ENCODE results near the gene C1QTNF1. TPM values are rescaled to one million over a fixed set of nuclear protein-coding genes. Genes with fewer than 3 reads are reported as not detected.

The C1QTNF1 gene
- total RNA-seq, 1 donor from 2014 or later: 9.4 TPM

GRCh38 chr17:79091226-79091670 lies 67.3 kb downstream of the C1QTNF1 start:
- no peak for TF ChIP-seq CTCF (conservative IDR thresholded peaks at IDR 0.05)
- peaks cover 9% of the 10 kb centered on the region for H3K4me1 Mint-ChIP-seq (ENCODE audit: unreplicated experiment)
- no peak overlapping the region for H3K27ac Mint-ChIP-seq
- no peak overlapping the region for H3K4me3 Mint-ChIP-seq
- H3K9me3 Mint-ChIP-seq: no peaks in the 10 kb centered on the region
- no peak for DNase-seq (ENCODE audit: extremely low spot score, unreplicated experiment)
- H3K27me3 Mint-ChIP-seq: peaks cover 7% of the 10 kb centered on the region
- H3K36me3 Mint-ChIP-seq: no peaks in the 10 kb centered on the region

- TF ChIP-seq CTCF (conservative IDR thresholded peaks at IDR 0.05): no peak
- no peak overlapping the region for H3K4me3 Mint-ChIP-seq
- no peak overlapping the region for H3K27ac Mint-ChIP-seq
- H3K27me3 Mint-ChIP-seq: peaks cover 7% of the 10 kb centered on the region
- H3K9me3 Mint-ChIP-seq: no peaks in the 10 kb centered on the region
- no peaks in the 10 kb centered on the region for H3K36me3 Mint-ChIP-seq
- peaks cover 9% of the 10 kb centered on the region for H3K4me1 Mint-ChIP-seq (ENCODE audit: unreplicated experiment)
- DNase-seq (ENCODE audit: extremely low spot score, unreplicated experiment): no peak
Measured at GRCh38 chr17:79092567-79092966, 68.6 kb downstream of the C1QTNF1 start.

DNA sequence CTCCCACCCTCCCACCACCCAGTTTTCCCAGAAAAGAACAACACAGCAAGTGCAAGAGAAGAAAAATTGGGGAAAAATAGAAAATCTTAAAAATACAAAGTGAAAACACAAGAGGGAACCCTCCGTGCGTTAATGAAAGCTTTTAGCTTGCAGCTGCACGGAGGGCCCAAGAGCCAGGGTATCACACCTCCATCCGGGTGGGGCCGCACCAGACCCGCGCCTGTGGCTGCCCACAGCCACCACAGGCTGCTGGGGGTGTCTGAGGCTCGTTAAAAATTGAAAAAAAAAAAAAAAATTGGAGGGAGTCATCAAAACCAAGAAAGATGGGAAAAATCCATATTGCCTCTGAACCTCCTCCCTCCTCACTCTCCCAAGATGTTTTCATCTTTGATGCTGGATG lies 69.3 kb downstream of the C1QTNF1 start:
- no peak overlapping the region for H3K4me3 Mint-ChIP-seq
- H3K4me1 Mint-ChIP-seq (ENCODE audit: unreplicated experiment): peaks cover 9% of the 10 kb centered on the region
- no peak overlapping the region for H3K27ac Mint-ChIP-seq
- no peaks in the 10 kb centered on the region for H3K9me3 Mint-ChIP-seq
- peaks cover 14% of the 10 kb centered on the region for H3K27me3 Mint-ChIP-seq
- no peak for TF ChIP-seq CTCF (conservative IDR thresholded peaks at IDR 0.05)
- no peaks in the 10 kb centered on the region for H3K36me3 Mint-ChIP-seq
- DNase-seq (ENCODE audit: extremely low spot score, unreplicated experiment): no peak

GRCh38 chr17:79094261-79094660 lies 70.3 kb downstream of the C1QTNF1 start:
- Mint-ChIP-seq H3K9me3 (no peaks in the 10 kb centered on the region), H3K36me3 (no peaks in the 10 kb centered on the region)

DNA sequence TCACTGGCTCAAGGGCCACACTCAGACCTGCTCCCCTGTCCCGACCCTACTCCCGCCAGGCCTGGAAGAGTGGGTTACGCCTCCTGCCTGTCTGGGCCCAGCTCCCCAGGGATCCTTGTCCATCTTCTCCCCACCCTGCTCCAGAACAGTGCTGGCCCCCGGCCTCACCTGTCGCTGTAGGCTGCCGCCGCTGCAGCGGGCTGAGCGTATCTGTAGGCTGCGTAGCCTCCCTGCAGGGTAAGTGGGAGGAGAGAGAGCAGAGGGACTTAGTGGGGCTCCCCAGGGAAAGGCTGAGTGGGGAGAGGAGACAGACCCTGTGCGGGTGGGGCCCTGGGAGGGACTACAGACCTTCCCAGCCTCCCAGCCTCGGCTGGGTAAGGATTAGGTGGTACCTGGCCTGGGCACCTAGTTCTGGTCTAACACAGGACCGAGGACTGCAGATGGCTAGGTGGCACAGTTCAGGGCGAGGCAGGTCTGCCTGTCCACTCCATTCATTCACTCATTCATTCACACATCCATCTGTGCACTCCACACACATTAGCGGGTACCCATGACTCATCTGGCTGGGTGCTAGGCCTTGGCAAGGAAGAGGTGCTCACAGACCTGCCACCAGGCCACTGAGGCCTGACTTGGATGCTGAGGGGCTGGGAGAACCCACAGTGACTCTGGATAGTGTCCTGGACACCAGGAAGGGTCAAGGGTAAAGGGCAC lies 71.5 kb downstream of the C1QTNF1 start:
- Mint-ChIP-seq H3K36me3 (no peaks in the 10 kb centered on the region), H3K27ac (no peak overlapping the region), H3K4me3 (no peak overlapping the region), H3K27me3 (peaks cover 25% of the 10 kb centered on the region), H3K4me1 (ENCODE audit: unreplicated experiment) (peaks cover 9% of the 10 kb centered on the region), H3K9me3 (no peaks in the 10 kb centered on the region)
- TF ChIP-seq CTCF (conservative IDR thresholded peaks at IDR 0.05): no peak
- DNase-seq (ENCODE audit: extremely low spot score, unreplicated experiment): no peak

More at GRCh38 chr17:79094261-79094660, 70.3 kb downstream of the C1QTNF1 start:
- Mint-ChIP-seq H3K27ac (no peak overlapping the region), H3K4me1 (ENCODE audit: unreplicated experiment) (peaks cover 9% of the 10 kb centered on the region), H3K27me3 (peaks cover 18% of the 10 kb centered on the region), H3K4me3 (no peak overlapping the region)
- no peak for DNase-seq (ENCODE audit: extremely low spot score, unreplicated experiment)
- no peak for TF ChIP-seq CTCF (conservative IDR thresholded peaks at IDR 0.05)
